IMR-90 (cell line): Measurements from ENCODE around the gene DACH1. TPM values are rescaled to one million over a fixed set of nuclear protein-coding genes. Genes with fewer than 3 reads are reported as not detected.

Experiments used
- ATAC-seq: fragments of 200-7000 bp; cut with Tn5 transposase; 2 replicates; pipeline ENCODE4 v1.9.1; 2020; ENCODE audit warnings: low read depth, mild to moderate bottlenecking, moderate library complexity
- BruUV-seq: library from RNA; stranded (reverse); fragments of 400-500 nt; replicated peaks from 2 replicates; lab custom pipeline; 2021; lab: Mats Ljungman, UMichigan
- CTCF ChIA-PET: fragments of 300-600 bp; formaldehyde crosslinking; extraction: SDS; loops from one replicate; lab custom pipeline; 2021; ENCODE audit warnings: antibody characterized with exemption; lab: Yijun Ruan, JAX
- POLR2A ChIA-PET: fragments of 300-600 bp; sonication (Branson Sonifier 250); formaldehyde crosslinking; loops from one replicate; lab custom pipeline; 2022; ENCODE audit warnings: antibody characterized with exemption; ENCODE audit not compliant: unreplicated experiment; lab: Charles Lee
- DNase-seq: peaks from one replicate; pipeline ENCODE4 v3.0.0; 2013
- H2AFZ ChIP-seq: replicated peaks from 2 replicates; pipeline ENCODE3; 2013; ENCODE audit warnings: low read length, mild to moderate bottlenecking; ENCODE audit not compliant: poor library complexity
- H2AK5ac ChIP-seq: 2 replicates; pipeline ENCODE4 v1.6.1; 2013; ENCODE audit warnings: low read depth, low read length, inconsistent platforms
- H2AK9ac ChIP-seq: replicated peaks from 2 replicates; pipeline ENCODE3; 2013; ENCODE audit warnings: mild to moderate bottlenecking, low read depth, low read length, moderate library complexity; ENCODE audit not compliant: poor library complexity
- H2BK120ac ChIP-seq: 2 replicates; pipeline ENCODE4 v1.6.1; 2013; ENCODE audit warnings: low read depth, low read length, inconsistent platforms
- H2BK15ac ChIP-seq: 3 replicates; pipeline ENCODE4 v1.6.1; 2013; ENCODE audit warnings: low read depth, low read length, inconsistent platforms
- H2BK20ac ChIP-seq: 2 replicates; pipeline ENCODE4 v1.6.1; 2013; ENCODE audit warnings: low read depth, mild to moderate bottlenecking, inconsistent platforms, low read length, moderate library complexity
- H2BK5ac ChIP-seq: 2 replicates; pipeline ENCODE4 v1.6.1; 2013; ENCODE audit warnings: mild to moderate bottlenecking, low read depth, low read length, inconsistent platforms; ENCODE audit not compliant: poor library complexity, severe bottlenecking
- H3K14ac ChIP-seq: replicated peaks from 2 replicates; pipeline ENCODE4 v1.6.1; 2013; ENCODE audit warnings: low read depth, low read length, inconsistent platforms
- H3K18ac ChIP-seq: 2 replicates; pipeline ENCODE4 v1.6.1; 2013; ENCODE audit warnings: low read depth, low read length, control low read depth
- H3K23ac ChIP-seq: 2 replicates; pipeline ENCODE4 v1.6.1; 2013; ENCODE audit warnings: low read depth, low read length, inconsistent platforms
- H3K27ac ChIP-seq: 2 replicates; pipeline ENCODE4 v1.5.1; 2013; ENCODE audit warnings: mild to moderate bottlenecking, control low read depth, low read length; ENCODE audit not compliant: insufficient read depth
- H3K27me3 ChIP-seq: 2 replicates; pipeline ENCODE4 v1.6.1; 2013; ENCODE audit warnings: low read length; ENCODE audit not compliant: control insufficient read depth, insufficient read depth
- H3K36me3 ChIP-seq: 2 replicates; pipeline ENCODE4 v1.6.1; 2013; ENCODE audit warnings: low read length, mixed read lengths; ENCODE audit not compliant: control insufficient read depth, insufficient read depth
- H3K4ac ChIP-seq: 2 replicates; pipeline ENCODE4 v1.6.1; 2013; ENCODE audit warnings: low read depth, low read length, inconsistent platforms
- H3K4me1 ChIP-seq: 2 replicates; pipeline ENCODE4 v1.6.1; 2013; ENCODE audit warnings: low read length, mixed read lengths; ENCODE audit not compliant: control insufficient read depth, insufficient read depth
- H3K4me2 ChIP-seq: 2 replicates; pipeline ENCODE4 v1.6.1; 2013; ENCODE audit warnings: low read depth, mild to moderate bottlenecking, control low read depth, low read length, moderate library complexity
- H3K4me3 ChIP-seq: 2 replicates; pipeline ENCODE4 v1.5.1; 2013; ENCODE audit warnings: low read depth, mild to moderate bottlenecking, control low read depth, low read length, moderate library complexity; ENCODE audit not compliant: insufficient read depth
- H3K56ac ChIP-seq: 2 replicates; pipeline ENCODE4 v1.6.1; 2013; ENCODE audit warnings: low read length, inconsistent platforms; ENCODE audit not compliant: insufficient read depth; ENCODE audit errors: extremely low read depth
- H3K79me1 ChIP-seq, 2 experiments: 2 replicates each; pipeline ENCODE4 v1.6.1; 2013; ENCODE audit warnings: low read length in 2 of 2, inconsistent platforms in 1 of 2, low read depth in 1 of 2
- H3K9ac ChIP-seq: 2 replicates; pipeline ENCODE4 v1.6.1; 2013; ENCODE audit warnings: low read depth, low read length, control low read depth
- H3K9me1 ChIP-seq: 2 replicates; pipeline ENCODE4 v1.6.1; 2013; ENCODE audit warnings: low read length, inconsistent platforms; ENCODE audit not compliant: insufficient read depth
- H3K9me3 ChIP-seq: 2 replicates; pipeline ENCODE4 v1.6.1; 2013; ENCODE audit warnings: low read length; ENCODE audit not compliant: control insufficient read depth, insufficient read depth
- H4K20me1 ChIP-seq: 2 replicates; pipeline ENCODE4 v1.6.1; 2013; ENCODE audit warnings: low read length, inconsistent platforms; ENCODE audit not compliant: insufficient read depth
- H4K5ac ChIP-seq: 2 replicates; pipeline ENCODE4 v1.6.1; 2013; ENCODE audit warnings: mild to moderate bottlenecking, low read depth, low read length, control low read depth
- H4K8ac ChIP-seq, 2 experiments: 2 replicates each; pipeline ENCODE4 v1.6.1; 2013; ENCODE audit warnings: low read depth in 2 of 2, low read length in 2 of 2, control low read depth in 1 of 2, inconsistent platforms in 1 of 2
- H4K91ac ChIP-seq: 2 replicates; pipeline ENCODE4 v1.6.1; 2013; ENCODE audit warnings: low read depth, low read length, inconsistent platforms; ENCODE audit not compliant: insufficient read depth
- BHLHE40 ChIP-seq: fragments of 150-350 bp; IDR thresholded peaks from 2 replicates; pipeline ENCODE4 v1.6.1; 2016; ENCODE audit warnings: mild to moderate bottlenecking, low read depth, low read length
- CEBPB ChIP-seq: IDR thresholded peaks from 2 replicates; pipeline ENCODE4 v1.6.1; 2012; ENCODE audit warnings: low read depth, low read length, improper control_type of control experiment
- CHD1 ChIP-seq: IDR thresholded peaks from 2 replicates; pipeline ENCODE4 v1.6.1; 2012; ENCODE audit warnings: low read depth, low read length, improper control_type of control experiment
- FOS ChIP-seq: fragments of 150-350 bp; IDR thresholded peaks from 2 replicates; pipeline ENCODE4 v1.6.1; 2016; ENCODE audit warnings: low read depth, low read length
- MAFK ChIP-seq: IDR thresholded peaks from 2 replicates; pipeline ENCODE4 v1.6.1; 2012; ENCODE audit warnings: low read depth, low read length, improper control_type of control experiment
- MAZ ChIP-seq: IDR thresholded peaks from 2 replicates; pipeline ENCODE4 v1.6.1; 2012; ENCODE audit warnings: low read depth, mild to moderate bottlenecking, low read length, improper control_type of control experiment, moderate library complexity, borderline replicate concordance
- NFE2L2 ChIP-seq: fragments of 150-350 bp; IDR thresholded peaks from 2 replicates; pipeline ENCODE4 v1.6.1; 2016; ENCODE audit warnings: low read depth, mild to moderate bottlenecking, low read length
- POLR2A ChIP-seq: IDR thresholded peaks from 2 replicates; pipeline ENCODE4 v1.6.1; 2012; ENCODE audit warnings: mild to moderate bottlenecking, low read depth, low read length
- RAD21 ChIP-seq: IDR thresholded peaks from 2 replicates; pipeline ENCODE4 v1.6.1; 2012; ENCODE audit warnings: low read length, improper control_type of control experiment
- RCOR1 ChIP-seq: IDR thresholded peaks from 2 replicates; pipeline ENCODE4 v1.6.1; 2012; ENCODE audit warnings: mild to moderate bottlenecking, low read length, improper control_type of control experiment; ENCODE audit not compliant: insufficient replicate concordance
- RFX5 ChIP-seq: IDR thresholded peaks from 2 replicates; pipeline ENCODE4 v1.8.0; 2012; ENCODE audit warnings: low read depth, mild to moderate bottlenecking, low read length, moderate library complexity
- SMC3 ChIP-seq: fragments of 150-350 bp; IDR thresholded peaks from 2 replicates; pipeline ENCODE4 v1.6.1; 2016; ENCODE audit warnings: low read depth, mild to moderate bottlenecking, antibody characterized with exemption, low read length, moderate library complexity
- WGBS, 2 experiments: methylation state at CpG; one replicate each; pipeline versions ENCODE4 v1.1.5 to v1.1.7; 2013; ENCODE audit warnings: missing lambda C conversion rate in 2 of 2; ENCODE audit not compliant: insufficient read length in 1 of 2; ENCODE audit errors: extremely low coverage in 2 of 2; 5-methylcytosine and 5-hydroxymethylcytosine counted together
- dilution Hi-C: fragments of 300-500 bp; cut with HindIII; formaldehyde crosslinking; loops from one replicate; pipeline ENCODE4 v1.14.3; 2018; ENCODE audit warnings: low sequenced_read_pairs; ENCODE audit not compliant: unreplicated experiment
- in situ Hi-C: fragments of 300-500 bp; cut with MboI; formaldehyde crosslinking; loops from 3 replicates; pipeline ENCODE4 v1.14.3; 2019; ENCODE audit warnings: low sequenced_read_pairs, inconsistent platforms, mixed read lengths
- intact Hi-C: fragments of 100-400 bp; cut with micrococcal nuclease; formaldehyde crosslinking; loops from 2 replicates; pipeline ENCODE4 v1.10.0; 2022
- polyA plus RNA-seq, 3 experiments: library from polyadenylated mRNA; depleted of rRNA; stranded (reverse); fragments of >200 nt; gene quantifications; 2 replicates each; pipeline ENCODE4 v1.2.3, GENCODE V29; 2012; ENCODE audit warnings: low replicate concordance in 1 of 3
- total RNA-seq: library from RNA; depleted of rRNA; stranded (reverse); fragments of >200 nt; gene quantifications from 2 replicates; pipeline ENCODE4 v1.2.3, GENCODE V29; 2012
- TF ChIP-seq, protein P1 (sequence below): fragments of 150-350 bp; IDR thresholded peaks from 2 replicates; pipeline ENCODE4 v1.6.1; 2017; ENCODE audit warnings: mild to moderate bottlenecking, antibody characterized with exemption, low read length, low read depth
- TF ChIP-seq, protein P2 (sequence below): conservative IDR thresholded peaks from 2 replicates; pipeline ENCODE4 v1.5.1; 2012; ENCODE audit warnings: mild to moderate bottlenecking, low read depth, low read length, improper control_type of control experiment

Gene DACH1
- total and polyA plus RNA-seq, 2 of the 4 experiments (the other 2 are of a cell fraction): not detected

DNA sequence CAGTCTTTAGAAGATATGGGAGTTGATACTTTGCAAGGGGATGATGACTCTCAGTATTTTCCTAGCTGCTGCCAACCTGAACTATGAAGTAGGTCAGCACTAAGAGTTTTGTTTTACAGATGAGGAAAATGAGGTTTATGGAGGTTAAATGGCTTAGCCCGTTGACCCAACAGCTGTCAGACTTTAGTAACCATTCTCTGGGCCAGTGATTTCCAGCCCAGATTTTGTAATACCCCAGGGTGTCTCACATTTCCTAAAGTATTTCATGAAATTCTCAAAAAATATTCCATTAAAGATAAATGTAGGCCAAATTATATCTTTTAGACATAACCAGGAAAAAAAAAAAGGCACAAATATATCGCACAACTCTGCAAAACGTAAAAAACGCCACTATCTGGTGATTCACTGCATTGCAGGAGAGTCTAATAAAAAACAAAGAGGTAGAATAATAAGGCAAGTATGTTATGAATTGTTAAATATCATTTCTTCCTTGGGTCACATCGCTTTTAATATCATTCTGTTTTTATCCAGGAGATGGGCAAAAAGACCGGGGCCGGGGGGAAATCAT lies 112.5 kb downstream of the DACH1 start:
- no peak overlapping the region for H4K8ac ChIP-seq
- CTCF ChIA-PET: interaction anchor here (1.0 kb wide), 1 partner anchor 32 kb away, joined by 4 read pairs; no protein-coding TSS in a partner anchor
- no peak overlapping the region for H2BK15ac ChIP-seq
- no peak overlapping the region for H3K4ac ChIP-seq
- H2AFZ ChIP-seq: no peak overlapping the region
- no peaks in the 10 kb centered on the region for H4K20me1 ChIP-seq
- no peaks in the 10 kb centered on the region for H3K36me3 ChIP-seq
- no peak overlapping the region for H3K56ac ChIP-seq
- no peak overlapping the region for H3K9ac ChIP-seq
- no peak overlapping the region for H3K18ac ChIP-seq
- H2AK9ac ChIP-seq: no peak overlapping the region
- in situ Hi-C loops (no loop called here), intact Hi-C loops (loop anchor here (5.0 kb wide), 1 partner anchor 52 kb away; no protein-coding TSS in a partner anchor), dilution Hi-C loops (no loop called here)
- TF ChIP-seq, protein P1, sequence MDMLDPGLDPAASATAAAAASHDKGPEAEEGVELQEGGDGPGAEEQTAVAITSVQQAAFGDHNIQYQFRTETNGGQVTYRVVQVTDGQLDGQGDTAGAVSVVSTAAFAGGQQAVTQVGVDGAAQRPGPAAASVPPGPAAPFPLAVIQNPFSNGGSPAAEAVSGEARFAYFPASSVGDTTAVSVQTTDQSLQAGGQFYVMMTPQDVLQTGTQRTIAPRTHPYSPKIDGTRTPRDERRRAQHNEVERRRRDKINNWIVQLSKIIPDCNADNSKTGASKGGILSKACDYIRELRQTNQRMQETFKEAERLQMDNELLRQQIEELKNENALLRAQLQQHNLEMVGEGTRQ: no peak
- no peak for TF ChIP-seq RFX5
- no peak for TF ChIP-seq CHD1
- no peak for TF ChIP-seq MAFK
- TF ChIP-seq POLR2A: no peak
- TF ChIP-seq FOS: no peak
- TF ChIP-seq, protein P2, sequence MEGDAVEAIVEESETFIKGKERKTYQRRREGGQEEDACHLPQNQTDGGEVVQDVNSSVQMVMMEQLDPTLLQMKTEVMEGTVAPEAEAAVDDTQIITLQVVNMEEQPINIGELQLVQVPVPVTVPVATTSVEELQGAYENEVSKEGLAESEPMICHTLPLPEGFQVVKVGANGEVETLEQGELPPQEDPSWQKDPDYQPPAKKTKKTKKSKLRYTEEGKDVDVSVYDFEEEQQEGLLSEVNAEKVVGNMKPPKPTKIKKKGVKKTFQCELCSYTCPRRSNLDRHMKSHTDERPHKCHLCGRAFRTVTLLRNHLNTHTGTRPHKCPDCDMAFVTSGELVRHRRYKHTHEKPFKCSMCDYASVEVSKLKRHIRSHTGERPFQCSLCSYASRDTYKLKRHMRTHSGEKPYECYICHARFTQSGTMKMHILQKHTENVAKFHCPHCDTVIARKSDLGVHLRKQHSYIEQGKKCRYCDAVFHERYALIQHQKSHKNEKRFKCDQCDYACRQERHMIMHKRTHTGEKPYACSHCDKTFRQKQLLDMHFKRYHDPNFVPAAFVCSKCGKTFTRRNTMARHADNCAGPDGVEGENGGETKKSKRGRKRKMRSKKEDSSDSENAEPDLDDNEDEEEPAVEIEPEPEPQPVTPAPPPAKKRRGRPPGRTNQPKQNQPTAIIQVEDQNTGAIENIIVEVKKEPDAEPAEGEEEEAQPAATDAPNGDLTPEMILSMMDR: no peak
- TF ChIP-seq RAD21: no peak
- TF ChIP-seq BHLHE40: no peak
- no peak for TF ChIP-seq RCOR1
- no peak for TF ChIP-seq MAZ
- TF ChIP-seq SMC3: no peak
- no peak for TF ChIP-seq CEBPB
- TF ChIP-seq NFE2L2: no peak
- H2BK5ac ChIP-seq: no peak overlapping the region
- no peak overlapping the region for H3K14ac ChIP-seq
- no peak for ATAC-seq
- no peak overlapping the region for H2BK20ac ChIP-seq
- H3K27ac ChIP-seq: no peak overlapping the region
- no peak overlapping the region for H2BK120ac ChIP-seq
- H3K9me1 ChIP-seq: no peaks in the 10 kb centered on the region
- no TSS peak for BruUV-seq
- no peak overlapping the region for H3K4me2 ChIP-seq
- no peaks in the 10 kb centered on the region for H3K27me3 ChIP-seq
- no peak overlapping the region for H3K4me3 ChIP-seq
- POLR2A ChIA-PET: no interaction called here
- H3K23ac ChIP-seq: no peak overlapping the region
- DNase-seq: no peak
- H3K9me3 ChIP-seq: no peaks in the 10 kb centered on the region
- no peak overlapping the region for H4K5ac ChIP-seq
- no peak overlapping the region for H4K91ac ChIP-seq
- H2AK5ac ChIP-seq: no peak overlapping the region
- no peaks in the 10 kb centered on the region for H3K79me1 ChIP-seq
- H3K4me1 ChIP-seq: no peaks in the 10 kb centered on the region
- WGBS, 2 experiments: no CpG with 5 or more reads among the region's 7 CpGs
